Esophagus mucosa (tissue), 1 donor: ENCODE data around the gene KLHL30. TPM values are rescaled to one million over a fixed set of nuclear protein-coding genes. Genes with fewer than 3 reads are reported as not detected.
A peak's percentile ranks its signal among the peaks of the same experiment; 100 is the strongest.
"Not testable (repeated sequence)": the region's sequence is repeated elsewhere in the genome, so short reads cannot be mapped to it uniquely, and the experiment has no call there.

ENCODE experiments used
- ATAC-seq: fragments of 200-7000 bp; cut with Tn5 transposase; one replicate; pipeline ENCODE4 v1.9.1; 2020
- total RNA-seq: library from RNA; stranded (reverse); gene quantifications from one replicate; pipeline ENCODE4 v1.2.4, GENCODE V29; 2023
- donor health status: DM: yes; HTN: yes; CAD: no.

The KLHL30 gene
- total RNA-seq, 1 donor from 2014 or later = 0.08 TPM

GRCh38 chr2:238102865-238103264 lies 35.6 kb upstream of the KLHL30 start:
- no peak for ATAC-seq

- ATAC-seq = no peak
Measured at GRCh38 chr2:238103465-238104225, 34.8 kb upstream of the KLHL30 start.

- no peak for ATAC-seq
Measured at GRCh38 chr2:238104226-238104690, 34.2 kb upstream of the KLHL30 start.

- ATAC-seq = no peak
Measured at GRCh38 chr2:238104691-238105371, 33.6 kb upstream of the KLHL30 start.

- ATAC-seq = no peak
Measured at GRCh38 chr2:238105506-238106338, 32.7 kb upstream of the KLHL30 start.

- ATAC-seq = no peak
Measured at GRCh38 chr2:238106339-238106697, 32.1 kb upstream of the KLHL30 start.

- ATAC-seq = peak; percentile 20
Measured at GRCh38 chr2:238106698-238107524, 31.6 kb upstream of the KLHL30 start.

GRCh38 chr2:238107525-238108422 lies 30.7 kb upstream of the KLHL30 start:
- ATAC-seq = peak; percentile 70

- peak; percentile 35 for ATAC-seq
Measured at GRCh38 chr2:238108423-238109183, 29.9 kb upstream of the KLHL30 start.

GRCh38 chr2:238113611-238114010 lies 24.9 kb upstream of the KLHL30 start:
- no peak for ATAC-seq

GRCh38 chr2:238114331-238114841 lies 24.1 kb upstream of the KLHL30 start:
- no peak for ATAC-seq

GRCh38 chr2:238114851-238115660 lies 23.4 kb upstream of the KLHL30 start:
- no peak for ATAC-seq

GRCh38 chr2:238115709-238116108 lies 22.8 kb upstream of the KLHL30 start:
- ATAC-seq = not testable (repeated sequence)

- ATAC-seq = peak; percentile 6
Measured at GRCh38 chr2:238116298-238117198, 21.9 kb upstream of the KLHL30 start.

- ATAC-seq = peak; percentile 18
Measured at GRCh38 chr2:238117199-238118154, 21.0 kb upstream of the KLHL30 start.

- ATAC-seq = peak; percentile 10
Measured at GRCh38 chr2:238119756-238120462, 18.6 kb upstream of the KLHL30 start.
